Activated CD4-positive, CD25-positive, alpha-beta regulatory T cell treated with anti-CD3 and anti-CD28 coated beads, Interleukin-2, amount 50 U/mL, for 16 hours (primary cell): ENCODE measurements around the gene SLC4A2.
A peak's percentile ranks its signal among the peaks of the same experiment; 100 is the strongest.

ENCODE experiments used
- DNase-seq: peaks from one replicate; pipeline ENCODE4 v3.0.0-alpha.2; 2020; ENCODE audit warnings: low read depth, low spot score

The SLC4A2 gene

DNA sequence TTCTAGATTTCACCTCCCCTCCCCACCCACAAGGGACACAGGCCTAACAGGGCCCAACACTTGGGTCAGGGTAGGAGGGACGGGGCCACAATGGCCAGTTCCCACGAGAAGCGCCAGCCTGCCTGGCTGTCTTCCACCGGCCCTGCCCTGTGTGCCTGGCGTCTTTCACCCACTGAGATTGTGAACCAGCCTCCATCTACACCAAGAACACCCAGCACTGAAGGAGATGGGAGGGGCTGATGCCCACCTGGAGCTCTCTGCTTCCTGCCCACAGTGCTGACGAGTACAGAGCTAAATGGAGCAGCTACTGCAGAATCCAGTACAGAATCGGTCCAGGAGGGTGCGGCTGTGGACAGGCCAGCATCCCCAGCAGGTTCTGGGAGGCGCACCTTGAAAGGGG, 13.4 kb upstream of the SLC4A2 start:
- no peak for DNase-seq

DNA sequence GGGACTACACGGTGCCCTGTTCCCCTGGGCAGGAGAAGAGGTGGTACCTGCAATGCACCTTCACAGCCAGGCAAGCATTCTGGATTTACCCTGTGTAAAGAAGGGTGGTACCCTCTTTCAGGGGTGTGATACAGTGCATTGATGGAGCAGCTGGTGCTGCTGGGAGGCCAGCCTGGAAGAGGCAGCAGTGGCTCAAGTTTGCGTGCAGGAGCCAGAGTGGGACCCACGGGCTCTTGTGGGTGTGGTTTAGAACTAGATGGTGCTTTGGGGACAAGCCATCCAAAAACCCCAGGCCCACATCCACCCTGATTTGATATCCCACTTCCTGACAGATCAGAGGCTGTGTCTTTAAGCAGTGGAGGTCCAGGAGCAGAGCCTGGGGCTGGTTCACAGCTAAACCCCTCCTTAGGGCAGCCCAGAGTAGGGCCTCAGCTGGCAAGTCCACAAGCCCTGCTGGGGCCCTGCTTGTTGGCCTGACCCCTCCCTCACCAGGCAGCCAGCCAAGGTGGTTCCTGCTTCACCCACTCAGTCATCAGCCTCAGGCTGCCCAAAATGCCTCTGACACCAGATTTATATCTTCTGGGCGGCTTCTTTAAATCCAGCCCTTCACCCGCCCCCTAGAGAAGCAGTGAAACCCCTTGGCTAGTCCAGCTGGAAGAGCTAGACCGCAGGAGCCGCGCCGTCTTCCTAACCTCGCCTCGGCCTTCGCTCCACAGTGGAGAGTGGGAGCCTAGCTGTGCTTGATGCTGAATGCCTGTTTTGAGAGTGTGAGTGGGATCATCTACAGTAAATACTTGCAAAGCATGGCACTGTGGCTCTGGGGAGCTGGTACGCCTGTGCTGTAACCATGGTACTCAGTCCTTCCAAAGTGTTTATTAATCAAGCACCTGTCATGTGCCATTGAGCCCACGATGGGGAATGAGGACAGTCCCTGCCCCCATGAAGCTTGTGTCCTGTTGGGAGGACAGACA, 12.5 kb upstream of the SLC4A2 start:
- no peak for DNase-seq

- DNase-seq, result no peak
Observed at GRCh38 chr7:151047976-151048815, 11.2 kb upstream of the SLC4A2 start, which contains the start of gene ASIC3. TSS of gene ASIC3 (plus strand) at chr7:151048531. CDS start at chr7:151048886, 355 bp downstream.

DNA sequence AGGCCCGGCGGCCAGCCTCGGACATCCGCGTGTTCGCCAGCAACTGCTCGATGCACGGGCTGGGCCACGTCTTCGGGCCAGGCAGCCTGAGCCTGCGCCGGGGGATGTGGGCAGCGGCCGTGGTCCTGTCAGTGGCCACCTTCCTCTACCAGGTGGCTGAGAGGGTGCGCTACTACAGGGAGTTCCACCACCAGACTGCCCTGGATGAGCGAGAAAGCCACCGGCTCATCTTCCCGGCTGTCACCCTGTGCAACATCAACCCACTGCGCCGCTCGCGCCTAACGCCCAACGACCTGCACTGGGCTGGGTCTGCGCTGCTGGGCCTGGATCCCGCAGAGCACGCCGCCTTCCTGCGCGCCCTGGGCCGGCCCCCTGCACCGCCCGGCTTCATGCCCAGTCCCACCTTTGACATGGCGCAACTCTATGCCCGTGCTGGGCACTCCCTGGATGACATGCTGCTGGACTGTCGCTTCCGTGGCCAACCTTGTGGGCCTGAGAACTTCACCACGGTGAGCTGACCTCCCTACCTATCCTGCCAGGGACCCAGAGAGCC, 10.4 kb upstream of the SLC4A2 start:
- DNase-seq, result no peak

DNA sequence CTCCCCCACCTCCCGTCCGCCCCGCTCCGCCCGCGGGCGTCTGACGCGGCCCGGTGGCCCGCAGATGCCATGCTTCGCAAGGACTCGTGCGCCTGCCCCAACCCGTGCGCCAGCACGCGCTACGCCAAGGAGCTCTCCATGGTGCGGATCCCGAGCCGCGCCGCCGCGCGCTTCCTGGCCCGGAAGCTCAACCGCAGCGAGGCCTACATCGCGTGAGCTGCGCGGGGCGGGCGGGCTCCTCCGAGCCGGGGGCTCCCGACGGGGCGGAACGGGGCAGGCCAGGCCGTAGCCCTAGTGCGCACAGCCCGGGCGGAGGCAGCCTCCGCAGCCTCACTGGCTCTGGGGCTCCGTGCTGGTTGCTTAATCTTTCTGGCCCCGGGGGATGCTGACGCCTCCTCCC, 8.3 kb upstream of the SLC4A2 start:
- DNase-seq, result no peak

DNA sequence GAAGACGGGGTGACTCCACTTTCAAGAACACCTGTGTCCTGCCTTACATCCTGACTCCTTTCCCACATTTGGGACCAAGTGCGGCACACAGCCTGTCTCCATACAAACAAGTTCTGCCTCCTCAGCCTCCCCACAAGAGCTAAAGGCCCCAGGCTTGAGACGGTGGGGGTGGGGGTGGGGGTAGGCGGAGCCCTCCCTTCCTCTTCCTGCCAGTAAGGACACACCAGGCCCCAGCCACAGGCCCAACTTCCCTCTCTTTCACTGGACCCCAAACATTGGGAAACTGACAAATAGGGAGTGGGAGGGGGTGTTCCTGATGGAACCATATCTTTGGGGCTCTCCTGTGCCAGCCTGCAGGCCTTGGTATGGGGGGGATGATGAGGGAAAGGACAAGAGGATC, 6.3 kb upstream of the SLC4A2 start:
- no peak for DNase-seq

DNA sequence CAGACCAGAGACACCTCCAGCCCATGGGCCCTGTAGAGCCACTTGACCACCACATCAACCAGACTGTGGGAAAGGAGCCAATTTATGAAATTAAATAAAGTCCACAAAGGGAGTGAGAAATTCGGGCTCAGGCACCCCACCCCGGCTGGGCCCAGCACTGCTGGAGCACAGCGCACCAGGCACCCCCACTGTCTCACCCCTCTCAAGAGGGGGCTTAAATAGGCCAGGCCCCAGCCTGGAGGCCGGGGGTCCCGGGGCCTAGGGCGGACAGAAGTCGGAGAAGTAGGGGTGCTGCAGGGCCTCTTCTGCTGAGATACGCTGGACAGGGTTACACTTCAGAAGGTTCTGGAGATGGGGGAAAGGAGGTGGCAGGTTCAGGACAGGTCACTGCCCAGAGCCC, 5.6 kb upstream of the SLC4A2 start:
- no peak for DNase-seq

- DNase-seq, result no peak
Observed at GRCh38 chr7:151056283-151056665, 3.1 kb upstream of the SLC4A2 start.

- no peak for DNase-seq
Observed at GRCh38 chr7:151056666-151057505, 2.5 kb upstream of the SLC4A2 start.

DNA sequence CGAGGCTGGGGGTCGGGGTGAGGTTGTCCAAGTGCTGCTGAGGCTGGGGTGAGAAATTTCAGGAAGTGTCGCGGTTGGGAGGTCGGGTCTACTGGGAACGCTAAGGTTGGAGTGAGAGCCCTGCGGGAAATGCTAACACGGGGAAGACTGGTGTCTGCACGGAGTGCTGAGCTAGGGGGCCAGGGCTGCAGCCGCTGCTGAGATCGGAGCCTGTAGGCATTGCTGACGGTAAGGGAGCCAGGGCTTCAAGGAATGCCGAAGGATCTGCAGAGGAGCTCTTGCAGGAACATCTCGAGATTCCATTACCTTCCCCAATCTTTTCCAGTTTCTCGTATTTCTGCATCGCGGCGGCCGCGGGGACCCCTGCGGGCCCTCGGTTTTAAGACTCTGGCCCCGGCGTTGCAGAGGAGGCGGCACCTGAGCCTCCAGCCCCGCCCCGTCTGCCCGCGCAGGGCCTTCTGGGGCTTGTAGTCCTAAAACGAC, 1.8 kb upstream of the SLC4A2 start, which contains the start of gene CDK5:
Gene CDK5 (minus strand): TSS at position 392 of the 483 bp plus-strand sequence. CDS start 49 bp downstream, at position 343.
- no peak for DNase-seq

GRCh38 chr7:151057989-151058780, 1.2 kb upstream of the SLC4A2 start:
- peak; percentile 97 for DNase-seq

GRCh38 chr7:151058781-151059366, 515 bp upstream of the SLC4A2 start:
- no peak for DNase-seq

DNA sequence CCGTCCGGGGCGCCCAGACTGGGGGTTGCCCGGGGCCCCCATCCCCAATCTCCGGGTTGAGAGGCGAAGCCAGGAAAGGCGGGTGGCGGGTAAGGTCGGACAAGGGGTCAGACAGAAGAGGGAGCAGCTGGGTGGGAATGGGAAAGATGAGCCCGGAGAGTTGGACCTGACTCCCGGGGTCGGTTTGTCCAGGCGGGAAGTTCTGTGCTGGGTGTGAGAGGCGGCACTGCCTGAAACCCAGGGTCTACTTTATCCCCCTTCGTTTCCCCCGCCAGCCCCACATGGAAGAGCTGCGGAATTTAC, 675 bp downstream of the SLC4A2 start:
- no peak for DNase-seq

- no peak for DNase-seq
Observed at GRCh38 chr7:151060416-151061212, 1.2 kb downstream of the SLC4A2 start.

DNA sequence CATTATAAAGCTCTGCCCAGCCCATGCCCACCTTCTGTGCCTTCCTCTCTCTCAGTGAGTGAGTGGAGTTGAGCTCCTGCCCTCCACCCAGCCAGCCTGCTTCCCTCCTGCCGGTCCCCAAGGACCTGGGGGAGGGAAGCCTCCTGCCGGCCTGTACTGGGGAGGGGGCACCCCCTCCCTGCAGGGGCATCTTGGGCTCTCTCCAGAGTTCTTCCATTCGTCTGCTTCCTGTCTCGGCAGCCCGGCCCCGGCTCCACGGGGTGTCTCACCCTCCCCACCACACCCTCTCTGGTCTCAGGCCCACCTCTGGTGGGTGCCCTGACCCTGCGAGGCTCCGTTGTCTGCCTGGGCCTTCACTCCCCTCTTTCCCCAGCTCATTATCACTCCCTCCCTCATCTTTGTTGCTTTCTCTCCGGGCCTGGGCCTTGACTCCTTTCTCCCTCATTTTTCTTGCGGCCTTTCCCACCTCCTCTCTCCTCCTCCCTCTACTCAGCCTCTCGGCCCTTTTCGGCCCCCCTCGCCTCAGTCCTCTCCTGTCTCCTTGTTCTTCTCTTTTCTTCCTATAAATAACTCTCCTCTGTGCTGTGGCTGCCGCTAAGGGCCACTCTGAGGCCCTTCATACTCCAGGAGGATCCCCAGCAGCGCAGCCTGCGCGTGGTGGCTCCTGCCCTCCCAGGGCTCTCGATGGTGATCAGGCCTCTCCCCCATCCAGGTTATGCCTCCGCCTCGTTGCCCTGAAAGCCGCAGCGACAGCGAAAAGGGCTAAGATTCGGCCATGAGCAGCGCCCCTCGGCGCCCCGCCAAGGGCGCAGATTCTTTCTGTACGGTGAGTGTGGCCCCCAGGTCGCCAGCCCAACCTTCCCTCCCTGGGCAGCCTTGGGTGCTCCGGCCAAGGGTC, 2.1 kb downstream of the SLC4A2 start:
- no peak for DNase-seq

GRCh38 chr7:151062111-151062398, 2.7 kb downstream of the SLC4A2 start:
- DNase-seq, result no peak

- DNase-seq, result no peak
Observed at GRCh38 chr7:151062399-151063211, 3.2 kb downstream of the SLC4A2 start.

DNA sequence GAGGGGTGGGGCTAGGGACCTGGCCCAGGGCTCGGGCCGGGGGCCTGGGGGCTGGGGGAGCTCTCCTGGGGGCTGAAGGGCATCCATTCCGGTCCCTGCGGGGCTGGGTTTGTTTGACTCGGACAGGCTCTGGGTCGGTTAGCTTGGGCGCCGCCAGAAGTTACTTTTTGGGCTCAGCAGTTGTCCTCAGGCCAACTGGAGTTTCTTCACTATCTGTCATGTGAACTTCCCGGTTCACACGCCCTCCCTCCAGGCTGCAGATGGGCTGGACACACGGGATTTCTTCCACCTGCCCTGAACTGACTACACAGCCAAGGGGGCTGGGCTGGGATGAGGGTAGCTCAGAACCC, 3.8 kb downstream of the SLC4A2 start:
- DNase-seq, result no peak
